ENCODE data around the gene TNFRSF1B. TPM values are rescaled to one million over a fixed set of nuclear protein-coding genes. Genes with fewer than 3 reads are reported as not detected.

Gene TNFRSF1B
- polyA plus RNA-seq, 3 donors = 436 to 761 (median 450) TPM

DNA sequence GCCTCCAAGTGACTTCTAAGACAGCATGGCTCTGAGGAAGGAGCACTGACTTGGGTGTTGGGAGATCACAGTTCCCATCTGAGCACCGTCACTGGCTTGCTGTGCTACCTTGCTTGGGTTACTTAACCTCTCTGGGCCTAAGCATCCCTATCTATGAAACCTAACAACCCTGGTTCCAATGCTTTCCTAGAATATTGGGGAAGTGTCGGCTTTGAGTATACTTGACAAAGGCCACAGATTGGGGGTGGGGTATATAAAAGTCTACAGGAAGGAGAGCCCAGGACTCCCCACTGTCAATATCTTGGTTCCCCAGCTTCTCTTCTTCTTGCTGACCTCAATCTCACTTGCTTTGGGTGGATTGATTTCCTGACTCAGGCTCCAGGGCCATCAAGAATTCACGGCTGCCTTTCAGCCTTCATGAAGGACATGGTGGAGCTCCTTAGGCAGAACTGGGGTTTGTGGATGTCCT, 6.3 kb downstream of the TNFRSF1B start:
- Mint-ChIP-seq H3K36me3 (peaks cover 91 to 98% of the 10 kb centered on the region in 2 donors), H3K4me1 (peaks cover 95% of the 10 kb centered on the region), H3K27me3 (ENCODE audit: low read depth in 3 of 3) (peaks cover 0 to 2% (median 0%) of the 10 kb centered on the region in 3 donors), H3K4me3 (peak overlapping the region; percentile 100), H3K9me3 (peaks cover 0 to 5% (median 3%) of the 10 kb centered on the region in 7 donors), H3K27ac (peak overlapping the region; percentile 99 to 100 (median 99))
- Histone ChIP-seq H3K4me3 (replicated peaks in 1 of 3; ENCODE audit: low read depth in 2 of 3, low read length in 3 of 3) (peak overlapping the region; percentile 26 to 98 (median 27)), H3K9me3 (replicated peaks in 1 of 2; ENCODE audit: control insufficient read depth in 1 of 2, insufficient read depth in 1 of 2, low read length in 2 of 2) (no peaks in the 10 kb centered on the region), H3K4me2 (replicated peaks; ENCODE audit: extremely low read depth, low read length, poor library complexity, severe bottlenecking) (peak overlapping the region; percentile 97), H3K4me1 (ENCODE audit: control insufficient read depth in 1 of 2, insufficient read depth in 2 of 2, low read length in 2 of 2) (peaks cover 95 to 98% of the 10 kb centered on the region in 2 donors), H3K9ac (ENCODE audit: insufficient read depth, low read length, poor library complexity, severe bottlenecking) (peak overlapping the region; percentile 75), H4K20me1 (ENCODE audit: insufficient read depth, low read length) (peaks cover 66% of the 10 kb centered on the region), H3K79me2 (ENCODE audit: insufficient read depth, low read length) (peaks cover 100% of the 10 kb centered on the region), H3K27me3 (ENCODE audit: control insufficient read depth in 2 of 2, insufficient read depth in 2 of 2, low read length in 2 of 2) (no peaks in the 10 kb centered on the region), H2AFZ (ENCODE audit: insufficient read depth, low read depth, low read length, poor library complexity, severe bottlenecking) (no peak overlapping the region), H3K27ac (ENCODE audit: low read depth in 1 of 2, low read length in 2 of 2) (peak overlapping the region; percentile 99 to 100), H3K36me3 (replicated peaks in 1 of 2; ENCODE audit: control insufficient read depth in 1 of 2, insufficient read depth in 2 of 2, low read length in 2 of 2) (peaks cover 39 to 58% of the 10 kb centered on the region in 2 donors)
- WGBS (ENCODE audit: insufficient coverage) = no CpG with 5 or more reads among the region's 3 CpGs
- no peak for TF ChIP-seq CTCF (IDR thresholded peaks at IDR 0.05)
- no peak for DNase-seq
- intact Hi-C loops (cut with micrococcal nuclease) = loop anchor here in 1 of 2 donors (2.0 kb wide), 1 partner anchor 20 kb away; no protein-coding TSS in a partner anchor

DNA sequence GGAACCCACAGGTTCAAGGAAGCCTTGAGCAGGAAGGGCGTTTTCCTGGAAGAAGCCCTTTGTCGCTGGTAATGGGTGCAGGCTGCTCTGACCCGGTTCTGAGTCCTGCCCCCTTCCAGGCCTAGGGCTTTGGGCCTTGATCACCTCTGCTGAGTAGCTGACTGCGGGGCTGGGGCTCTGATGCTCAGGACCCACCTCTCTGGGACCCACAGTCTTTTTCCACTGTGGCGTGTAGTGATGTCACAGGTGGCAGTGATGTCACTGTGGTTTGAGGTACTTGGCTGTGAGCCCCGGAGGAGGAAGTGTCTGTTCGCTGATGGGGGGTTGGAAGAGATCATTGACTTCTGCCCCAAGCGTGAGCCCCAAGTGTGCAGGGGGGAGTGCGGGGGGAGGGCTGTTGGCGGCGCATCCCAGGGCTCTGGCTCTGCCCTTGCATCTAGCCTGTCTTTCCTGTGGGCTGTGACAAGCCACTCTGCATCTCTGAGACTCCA, 6.9 kb downstream of the TNFRSF1B start:
- Histone ChIP-seq H2AFZ (ENCODE audit: insufficient read depth, low read depth, low read length, poor library complexity, severe bottlenecking) (no peak overlapping the region), H3K27ac (ENCODE audit: low read depth in 1 of 2, low read length in 2 of 2) (peak overlapping the region; percentile 99 to 100), H3K79me2 (ENCODE audit: insufficient read depth, low read length) (peaks cover 100% of the 10 kb centered on the region), H3K36me3 (replicated peaks in 1 of 2; ENCODE audit: control insufficient read depth in 1 of 2, insufficient read depth in 2 of 2, low read length in 2 of 2) (peaks cover 39 to 52% of the 10 kb centered on the region in 2 donors), H3K4me3 (replicated peaks in 1 of 3; ENCODE audit: low read depth in 2 of 3, low read length in 3 of 3) (peak overlapping the region; percentile 26 to 98 (median 27)), H4K20me1 (ENCODE audit: insufficient read depth, low read length) (peaks cover 60% of the 10 kb centered on the region), H3K9me3 (replicated peaks in 1 of 2; ENCODE audit: control insufficient read depth in 1 of 2, insufficient read depth in 1 of 2, low read length in 2 of 2) (no peaks in the 10 kb centered on the region), H3K4me2 (replicated peaks; ENCODE audit: extremely low read depth, low read length, poor library complexity, severe bottlenecking) (peak overlapping the region; percentile 97), H3K9ac (ENCODE audit: insufficient read depth, low read length, poor library complexity, severe bottlenecking) (peak overlapping the region; percentile 75), H3K4me1 (ENCODE audit: control insufficient read depth in 1 of 2, insufficient read depth in 2 of 2, low read length in 2 of 2) (peaks cover 100% of the 10 kb centered on the region in 2 donors), H3K27me3 (ENCODE audit: control insufficient read depth in 2 of 2, insufficient read depth in 2 of 2, low read length in 2 of 2) (no peaks in the 10 kb centered on the region)
- Mint-ChIP-seq H3K36me3 (peaks cover 91 to 98% of the 10 kb centered on the region in 2 donors), H3K9me3 (peaks cover 0 to 3% (median 2%) of the 10 kb centered on the region in 7 donors), H3K27me3 (ENCODE audit: low read depth in 3 of 3) (peaks cover 0 to 4% (median 0%) of the 10 kb centered on the region in 3 donors), H3K4me3 (peak overlapping the region; percentile 100), H3K27ac (peak overlapping the region; percentile 99 to 100 (median 99)), H3K4me1 (peaks cover 100% of the 10 kb centered on the region)
- 14% methylated on average over 11 of the region's 11 CpGs for WGBS (ENCODE audit: insufficient coverage)
- intact Hi-C loops (cut with micrococcal nuclease) = loop anchor here in 1 of 2 donors (1.0 to 2.0 kb wide), 2 partner anchors 11 to 21 kb away; no protein-coding TSS in a partner anchor
- peak; percentile 82 to 94 (median 92) for DNase-seq
- no peak for TF ChIP-seq CTCF (IDR thresholded peaks at IDR 0.05)
